Left ventricle myocardium inferior (tissue), 1 donor: ENCODE data around the gene PRR36. TPM values are rescaled to one million over a fixed set of nuclear protein-coding genes. Genes with fewer than 3 reads are reported as not detected.

Experiments
- DNase-seq: peaks from one replicate; pipeline ENCODE4 v3.0.0-alpha.2; 2020
- H3K27ac ChIP-seq: fragments of 200-600 bp; replicated peaks from 2 replicates; pipeline ENCODE4 v1.8.0; 2021
- H3K27me3 ChIP-seq: fragments of 200-600 bp; 2 replicates; pipeline ENCODE4 v1.8.0; 2021; ENCODE audit warnings: low read depth
- H3K36me3 ChIP-seq: fragments of 200-600 bp; 2 replicates; pipeline ENCODE4 v1.8.0; 2021
- H3K4me1 ChIP-seq: fragments of 200-600 bp; 2 replicates; pipeline ENCODE4 v1.8.0; 2021
- H3K4me3 ChIP-seq: fragments of 200-600 bp; 2 replicates; pipeline ENCODE4 v1.8.0; 2021; ENCODE audit warnings: mild to moderate bottlenecking, moderate library complexity
- H3K9me3 ChIP-seq: fragments of 200-600 bp; replicated peaks from 2 replicates; pipeline ENCODE4 v1.8.0; 2021
- CTCF ChIP-seq: fragments of 200-600 bp; IDR thresholded peaks from 2 replicates; pipeline ENCODE4 v1.8.0; 2021; ENCODE audit warnings: antibody characterized with exemption, mild to moderate bottlenecking, borderline replicate concordance
- intact Hi-C: fragments of 100-400 bp; cut with micrococcal nuclease; formaldehyde crosslinking; loops from one replicate; pipeline ENCODE4 v1.11.0; 2022
- long read RNA-seq: library from polyadenylated mRNA; unstranded; transcript quantifications from one replicate; pipeline ENCODE4 v2.0.0, GENCODE V29; 2021
- total RNA-seq: library from RNA; stranded (reverse); fragmentation: NEBNext Ultra II Directional; extraction: Animal tissue kit (Norgen Biotek cat#: 25700); gene quantifications from one replicate; pipeline ENCODE4 v1.2.1, GENCODE V29; 2021
- donor health status: DM: no; HTN: yes; CAD: no; lungs with severe emphysema.

PRR36 gene
- not detected for total RNA-seq
- long read RNA-seq = 0 reads

GRCh38 chr19:7874076-7874896, at the start of gene PRR36:
PRR36 (minus strand) TSS chr19:7874390; CDS start chr19:7873689, 701 bp downstream.
- H3K27me3 ChIP-seq = peaks cover 54% of the 10 kb centered on the region
- H3K27ac ChIP-seq = no peak within 1 kb of the TSS
- DNase-seq = no peak
- no peak for TF ChIP-seq CTCF
- H3K9me3 ChIP-seq = no peaks in the 10 kb centered on the region
- peaks cover 36% of the 10 kb centered on the region for H3K4me1 ChIP-seq
- H3K36me3 ChIP-seq = no peaks in the 10 kb centered on the region
- intact Hi-C loops = no loop called here
- H3K4me3 ChIP-seq = peak within 1 kb of the TSS; percentile 59

GRCh38 chr19:7923295-7924191, 49.4 kb upstream of the PRR36 start:
- intact Hi-C loops = no loop called here
- no peak for DNase-seq
- peaks cover 71% of the 10 kb centered on the region for H3K4me1 ChIP-seq
- H3K4me3 ChIP-seq = no peak overlapping the region
- no peaks in the 10 kb centered on the region for H3K9me3 ChIP-seq
- no peak overlapping the region for H3K27ac ChIP-seq
- H3K27me3 ChIP-seq = peaks cover 10% of the 10 kb centered on the region
- TF ChIP-seq CTCF = no peak
- peaks cover 15% of the 10 kb centered on the region for H3K36me3 ChIP-seq

- H3K4me1 ChIP-seq = peaks cover 71% of the 10 kb centered on the region
- TF ChIP-seq CTCF = no peak
- H3K27ac ChIP-seq = no peak overlapping the region
- H3K9me3 ChIP-seq = no peaks in the 10 kb centered on the region
- H3K27me3 ChIP-seq = peaks cover 17% of the 10 kb centered on the region
- no peak for DNase-seq
- intact Hi-C loops = no loop called here
- H3K36me3 ChIP-seq = peaks cover 15% of the 10 kb centered on the region
- H3K4me3 ChIP-seq = no peak overlapping the region
Observed at GRCh38 chr19:7922836-7923195, 48.6 kb upstream of the PRR36 start.

- H3K27ac ChIP-seq = no peak overlapping the region
- no peaks in the 10 kb centered on the region for H3K9me3 ChIP-seq
- intact Hi-C loops = no loop called here
- no peak for DNase-seq
- peaks cover 71% of the 10 kb centered on the region for H3K4me1 ChIP-seq
- peaks cover 15% of the 10 kb centered on the region for H3K36me3 ChIP-seq
- peak overlapping the region; percentile 81 for H3K4me3 ChIP-seq
- peaks cover 24% of the 10 kb centered on the region for H3K27me3 ChIP-seq
- TF ChIP-seq CTCF = no peak
Observed at GRCh38 chr19:7921967-7922835, 48.0 kb upstream of the PRR36 start.

GRCh38 chr19:7921302-7921966, 47.2 kb upstream of the PRR36 start:
- no peak for DNase-seq
- no peak for TF ChIP-seq CTCF
- Histone ChIP-seq H3K27me3 (peaks cover 31% of the 10 kb centered on the region), H3K4me1 (peaks cover 71% of the 10 kb centered on the region), H3K9me3 (no peaks in the 10 kb centered on the region), H3K27ac (peak overlapping the region; percentile 94), H3K4me3 (peak overlapping the region; percentile 81), H3K36me3 (peaks cover 15% of the 10 kb centered on the region)
- intact Hi-C loops = no loop called here
